ENCODE results near the gene GRIK5. TPM values are rescaled to one million over a fixed set of nuclear protein-coding genes. Genes with fewer than 3 reads are reported as not detected.

GRIK5 gene
- total and polyA plus RNA-seq, 2 of the 8 experiments (the other 6 are each of a cell fraction or from before 2014, with no cell fraction given) = 17.8 to 42.9 TPM

- CTCF ChIA-PET (ENCODE audit: partially characterized antibody) = interaction anchor here (1.1 to 1.9 kb wide), 5 partner anchors 19 to 532 kb away, joined by 3 to 10 read pairs (median 5); no protein-coding TSS in a partner anchor
- FAIRE-seq = no peak
- peaks cover 9 to 21% of the 10 kb centered on the region in 2 experiments for H4K20me1 ChIP-seq (replicated peaks in 1 of 2; ENCODE audit: control insufficient read depth in 1 of 2, insufficient read depth in 2 of 2, low read length in 2 of 2)
Observed at GRCh38 chr19:41997121-41997850, 72.7 kb downstream of the GRIK5 start.

More at GRCh38 chr19:41997121-41997850, 72.7 kb downstream of the GRIK5 start:
- POLR2A ChIA-PET (ENCODE audit: partially characterized antibody) = interaction anchor here (0.7 to 1.1 kb wide), 5 partner anchors 12 to 85 kb away, joined by 3 to 5 read pairs (median 3); no protein-coding TSS in a partner anchor
- H3K9ac ChIP-seq (replicated peaks in 1 of 4; ENCODE audit: extremely low read depth in 1 of 4, low read depth in 3 of 4, low read length in 3 of 4) = no peak overlapping the region
- H3K23me2 ChIP-seq (ENCODE audit: low read depth, low read length) = peaks cover 21% of the 10 kb centered on the region; the same call in 1 of the 2 replicates
- peak overlapping the region; percentile 87; the same call in 1 of the 2 replicates for H2BK12ac ChIP-seq (ENCODE audit: low read depth, low read length)
- H3K4me2 ChIP-seq (ENCODE audit: insufficient read depth in 1 of 2, low read depth in 2 of 2, low read length in 2 of 2) = peak overlapping the region; percentile 78 to 79
- H3K27ac ChIP-seq (ENCODE audit: low read depth, low read length) = no peak overlapping the region
- no peak overlapping the region for H4K5ac ChIP-seq (ENCODE audit: insufficient read length, low read depth, low read length)
- no peak overlapping the region for H4K8ac ChIP-seq (ENCODE audit: extremely low read depth, insufficient read depth, low read length)
- 6% methylated on average over 18 of the region's 35 CpGs; no CpG with 5 or more reads in 1 of the 2 experiments for WGBS, 2 experiments (ENCODE audit: extremely low coverage in 1 of 2, insufficient coverage in 1 of 2, insufficient read length in 1 of 2, insufficient replicate concordance in 2 of 2, low coverage in 1 of 2, low lambda C conversion rate in 2 of 2, missing lambda C conversion rate in 1 of 2)
- H2AK5ac ChIP-seq (ENCODE audit: low read depth, low read length) = no peak overlapping the region
- H2AFZ ChIP-seq (ENCODE audit: low read length) = no peak overlapping the region
- no peak overlapping the region for H3K23ac ChIP-seq (ENCODE audit: insufficient read length)
- TF ChIP-seq TCF12 (IDR thresholded peaks at IDR 0.05; ENCODE audit: low read depth, low read length) (no peak), POLR2AphosphoS5 (IDR thresholded peaks at IDR 0.05; ENCODE audit: low read depth, low read length) (0 out of 2 replicates have a peak, but pooled peaks have one; percentile 13), CREB1 (IDR thresholded peaks at IDR 0.05) (no peak), KDM5A (IDR thresholded peaks at IDR 0.05; ENCODE audit: low read length) (no peak), TAF7 (optimal IDR thresholded peaks at IDR 0.05; ENCODE audit: borderline replicate concordance, low read depth, low read length) (no peak), SIN3A (conservative IDR thresholded peaks at IDR 0.05 in 1 of 2, IDR thresholded peaks at IDR 0.05 in 1 of 2; ENCODE audit: low read depth in 1 of 2, low read length in 2 of 2) (peak; percentile 84 to 93; a peak in 3 of 4 replicates), GABPA (IDR thresholded peaks at IDR 0.05; ENCODE audit: borderline replicate concordance, insufficient read depth, low read length) (peak; percentile 60; the same call in 1 of the 2 replicates), JUND (IDR thresholded peaks at IDR 0.05; ENCODE audit: low read length) (no peak), SP1 (IDR thresholded peaks at IDR 0.05; ENCODE audit: low read depth, low read length) (0 out of 2 replicates have a peak, but pooled peaks have one; percentile 46), YY1 (IDR thresholded peaks at IDR 0.05; ENCODE audit: low read depth, low read length) (0 out of 2 replicates have a peak, but pooled peaks have one; percentile 29), RBBP5 (IDR thresholded peaks at IDR 0.05; ENCODE audit: borderline replicate concordance, low read depth, low read length) (0 out of 2 replicates have a peak, but pooled peaks have one; percentile 14), BRCA1 (IDR thresholded peaks at IDR 0.05; ENCODE audit: low read depth, low read length) (no peak)
- peaks cover 0 to 23% (median 11%) of the 10 kb centered on the region in 4 experiments; a peak in 6 of 7 replicates for H3K4me1 ChIP-seq (replicated peaks in 1 of 4; ENCODE audit: control insufficient read depth in 3 of 4, insufficient read depth in 4 of 4, low read length in 3 of 4)
- no peak overlapping the region for H2BK120ac ChIP-seq (replicated peaks; ENCODE audit: low read depth, low read length)
- H3K79me2 ChIP-seq (ENCODE audit: control insufficient read depth in 1 of 2, insufficient read depth in 2 of 2, low read length in 2 of 2) = no peaks in the 10 kb centered on the region
- H3K4ac ChIP-seq (replicated peaks; ENCODE audit: insufficient read length, low read depth, low read length) = no peak overlapping the region
- no peak overlapping the region; the same call in 1 of the 2 replicates for H3K18ac ChIP-seq (ENCODE audit: extremely low read depth, low read length)
- no peaks in the 10 kb centered on the region; a peak in 1 of 8 replicates for H3K36me3 ChIP-seq (ENCODE audit: control insufficient read depth in 2 of 4, insufficient read depth in 4 of 4, low read length in 3 of 4)
- no peak overlapping the region for H2BK15ac ChIP-seq (ENCODE audit: low read length)
- peaks cover 13 to 71% (median 62%) of the 10 kb centered on the region in 4 experiments for H3K27me3 ChIP-seq (replicated peaks in 1 of 4; ENCODE audit: control insufficient read depth in 3 of 4, extremely low read depth in 1 of 4, insufficient read depth in 3 of 4, low read length in 3 of 4)
- peak in 1 of 2 experiments; percentile 91 for DNase-seq (ENCODE audit: low read depth in 1 of 2, low spot score in 2 of 2)
- no peak overlapping the region for H2BK5ac ChIP-seq (ENCODE audit: low read depth, low read length)
- H4K91ac ChIP-seq (replicated peaks; ENCODE audit: insufficient read length, low read length) = no peak overlapping the region
- H3K9me3 ChIP-seq (ENCODE audit: insufficient read depth in 2 of 2, low read depth in 1 of 2, low read length in 1 of 2) = no peaks in the 10 kb centered on the region
- no peak overlapping the region for H3K56ac ChIP-seq (replicated peaks; ENCODE audit: insufficient read length, low read depth, low read length)
- H3K79me1 ChIP-seq (ENCODE audit: low read depth, low read length) = no peaks in the 10 kb centered on the region
- no peak overlapping the region for H3K14ac ChIP-seq (ENCODE audit: insufficient read length)
- H3K4me3 ChIP-seq (ENCODE audit: extremely low read depth in 1 of 4, insufficient read depth in 2 of 4, low read depth in 3 of 4, low read length in 4 of 4) = peak overlapping the region in 2 of 4 experiments; percentile 10 to 52; a peak in 4 of 8 replicates
- no peak overlapping the region for H2BK20ac ChIP-seq (ENCODE audit: low read length)
